OCI-LY7 (cell line): ENCODE data around the gene OCSTAMP. TPM values are rescaled to one million over a fixed set of nuclear protein-coding genes. Genes with fewer than 3 reads are reported as not detected.

ENCODE experiments used
- BruUV-seq: library from RNA; stranded (reverse); fragments of 400-500 nt; replicated peaks from 2 replicates; lab custom pipeline; 2021; lab: Mats Ljungman, UMichigan
- CTCF ChIA-PET: fragments of 300-600 bp; sonication (Branson Sonifier 250); formaldehyde crosslinking; loops from one replicate; lab custom pipeline; 2022; ENCODE audit warnings: antibody characterized with exemption; ENCODE audit not compliant: unreplicated experiment; lab: Charles Lee
- POLR2A ChIA-PET: fragments of 300-600 bp; sonication (Branson Sonifier 250); formaldehyde crosslinking; loops from one replicate; lab custom pipeline; 2022; ENCODE audit warnings: antibody characterized with exemption; lab: Charles Lee
- DNase-seq: peaks from one replicate; pipeline ENCODE4 v3.0.0-alpha.2; 2015; ENCODE audit warnings: low spot score
- H2AFZ ChIP-seq: fragments of 200-600 bp; sonication (generic), shearing (Covaris generic); 2 replicates; pipeline ENCODE4 v1.6.1; 2014; ENCODE audit warnings: mild to moderate bottlenecking, antibody characterized with exemption, low read length, moderate library complexity
- H3K27ac ChIP-seq: fragments of 200-600 bp; sonication (generic); 2 replicates; pipeline ENCODE4 v1.5.1; 2014; ENCODE audit warnings: mixed run types, low read depth, mild to moderate bottlenecking, moderate library complexity, low read length, inconsistent platforms; ENCODE audit not compliant: poor library complexity, severe bottlenecking
- H3K36me3 ChIP-seq: fragments of 200-600 bp; sonication (generic); 2 replicates; pipeline ENCODE4 v1.6.1; 2014; ENCODE audit warnings: mild to moderate bottlenecking, antibody characterized with exemption, low read length, moderate library complexity, mixed read lengths; ENCODE audit not compliant: insufficient read depth
- H3K4me1 ChIP-seq: fragments of 200-600 bp; sonication (generic); 2 replicates; pipeline ENCODE4 v1.5.1; 2014; ENCODE audit warnings: mild to moderate bottlenecking, low read length; ENCODE audit not compliant: insufficient read depth, poor library complexity, severe bottlenecking
- H3K4me2 ChIP-seq: fragments of 200-600 bp; sonication (generic); 2 replicates; pipeline ENCODE4 v1.6.1; 2014; ENCODE audit warnings: mild to moderate bottlenecking, low read length
- H3K4me3 ChIP-seq: fragments of 200-600 bp; sonication (generic); 2 replicates; pipeline ENCODE4 v1.5.1; 2014; ENCODE audit warnings: mild to moderate bottlenecking, low read depth, low read length; ENCODE audit not compliant: poor library complexity, severe bottlenecking
- H3K79me2 ChIP-seq: fragments of 200-600 bp; sonication (generic); 2 replicates; pipeline ENCODE4 v1.6.1; 2016; ENCODE audit warnings: low read depth, mild to moderate bottlenecking, low read length, moderate library complexity, mixed read lengths; ENCODE audit not compliant: insufficient read depth
- H3K9me2 ChIP-seq: fragments of 200-600 bp; sonication (generic); 2 replicates; pipeline ENCODE4 v1.6.1; 2016; ENCODE audit warnings: mild to moderate bottlenecking, low read length, mixed read lengths; ENCODE audit not compliant: insufficient read depth
- H3K9me3 ChIP-seq: fragments of 200-600 bp; sonication (generic); 2 replicates; pipeline ENCODE4 v1.6.1; 2014; ENCODE audit warnings: mild to moderate bottlenecking, mixed run types, low read length, mixed read lengths
- H4K20me1 ChIP-seq: fragments of 200-600 bp; sonication (generic); 2 replicates; pipeline ENCODE4 v1.6.1; 2014; ENCODE audit warnings: mild to moderate bottlenecking, antibody characterized with exemption, low read length, moderate library complexity, mixed read lengths; ENCODE audit not compliant: insufficient read depth
- CTCF ChIP-seq: fragments of 200-600 bp; sonication (generic); conservative IDR thresholded peaks from 2 replicates; pipeline ENCODE4 v1.5.1; 2014; ENCODE audit warnings: mild to moderate bottlenecking, antibody characterized with exemption, low read length, moderate library complexity, mixed read lengths
- EZH2phosphoT487 ChIP-seq: fragments of 200-600 bp; sonication (generic); IDR thresholded peaks from 2 replicates; pipeline ENCODE4 v1.6.1; 2018; ENCODE audit warnings: low read depth, borderline replicate concordance, mild to moderate bottlenecking, mixed run types, antibody characterized with exemption, low read length, moderate library complexity, mixed read lengths
- intact Hi-C: fragments of 100-400 bp; cut with micrococcal nuclease; formaldehyde crosslinking; loops from one replicate; pipeline ENCODE4 v1.10.0; 2022; ENCODE audit not compliant: unreplicated experiment
- total RNA-seq, 2 experiments: library from RNA; depleted of rRNA in 1 of 2; stranded (reverse); fragments of >200 nt in 1 of 2; shearing (Covaris generic) in 1 of 2; gene quantifications; 2 replicates each; pipeline ENCODE4 v1.2.3, GENCODE V29; 2014 to 2022

Gene OCSTAMP
- total RNA-seq, 2 experiments from 2014 or later, result not detected

- no peaks in the 10 kb centered on the region for H3K9me2 ChIP-seq
- no peaks in the 10 kb centered on the region for H4K20me1 ChIP-seq
- no TSS peak for BruUV-seq
- H2AFZ ChIP-seq, result no peak overlapping the region
- no peaks in the 10 kb centered on the region for H3K9me3 ChIP-seq
- intact Hi-C loops, result no loop called here
- no peak overlapping the region for H3K4me2 ChIP-seq
- ChIA-PET POLR2A (no interaction called here), CTCF (no interaction called here)
- H3K79me2 ChIP-seq, result no peaks in the 10 kb centered on the region
- H3K36me3 ChIP-seq, result no peaks in the 10 kb centered on the region
- H3K4me3 ChIP-seq, result no peak overlapping the region
- TF ChIP-seq EZH2phosphoT487, result no peak
- TF ChIP-seq CTCF, result no peak
- no peak overlapping the region for H3K27ac ChIP-seq
- DNase-seq, result no peak
- H3K4me1 ChIP-seq, result no peaks in the 10 kb centered on the region
These were observed 42.6 kb downstream of the OCSTAMP start for GRCh38 chr20:46507760-46508407.

DNA sequence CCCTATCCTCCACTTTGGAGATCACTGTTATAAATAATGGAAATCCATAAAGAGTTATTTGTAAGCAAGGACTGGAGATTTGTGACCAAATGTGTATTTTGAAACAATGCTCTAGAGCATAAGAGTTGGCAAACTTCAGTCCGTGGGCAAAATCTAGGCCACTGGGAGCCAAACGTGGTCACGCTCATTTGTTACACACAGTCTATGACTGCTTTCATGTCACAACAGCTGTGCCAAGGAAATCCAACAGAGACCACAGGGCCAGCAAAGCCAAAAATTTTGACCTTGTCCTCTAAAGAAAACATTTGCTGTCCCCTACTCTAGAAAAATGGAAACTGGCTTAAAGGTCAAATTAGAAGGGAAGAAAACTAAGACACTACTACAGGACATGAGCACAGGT lies 44.9 kb downstream of the OCSTAMP start:
- H3K4me2 ChIP-seq, result no peak overlapping the region
- no peaks in the 10 kb centered on the region for H3K36me3 ChIP-seq
- intact Hi-C loops, result no loop called here
- H3K27ac ChIP-seq, result no peak overlapping the region
- H3K79me2 ChIP-seq, result no peaks in the 10 kb centered on the region
- ChIA-PET POLR2A (no interaction called here), CTCF (no interaction called here)
- H3K4me1 ChIP-seq, result no peaks in the 10 kb centered on the region
- no peaks in the 10 kb centered on the region for H3K9me2 ChIP-seq
- no peak for DNase-seq
- no peaks in the 10 kb centered on the region for H4K20me1 ChIP-seq
- no peaks in the 10 kb centered on the region for H3K9me3 ChIP-seq
- no peak for TF ChIP-seq CTCF
- no peak for TF ChIP-seq EZH2phosphoT487
- H3K4me3 ChIP-seq, result no peak overlapping the region
- H2AFZ ChIP-seq, result no peak overlapping the region
- BruUV-seq, result no TSS peak

DNA sequence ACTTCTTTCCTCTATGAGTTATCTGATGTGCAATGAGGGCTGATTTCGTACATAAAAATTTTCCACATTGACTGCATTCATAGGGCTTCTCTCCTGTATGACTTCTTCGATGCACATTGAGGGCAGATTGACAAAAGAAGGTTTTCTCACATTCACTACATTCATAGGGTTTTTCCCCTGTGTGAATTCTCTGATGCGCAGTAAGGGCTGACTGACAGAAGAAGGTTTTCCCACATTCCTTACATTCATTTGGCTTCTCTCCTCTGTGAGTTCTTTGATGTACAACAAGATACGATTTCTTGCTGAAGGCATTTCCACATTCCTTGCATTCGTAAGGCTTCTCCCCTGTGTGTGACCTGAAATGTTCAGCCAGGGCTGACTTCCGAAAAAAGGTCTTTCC lies 48.5 kb downstream of the OCSTAMP start:
- DNase-seq, result no peak

More for the DNA sequence above, 48.5 kb downstream of the OCSTAMP start:
- Histone ChIP-seq H2AFZ (no peak overlapping the region), H3K36me3 (no peaks in the 10 kb centered on the region), H3K4me2 (no peak overlapping the region), H3K9me2 (no peaks in the 10 kb centered on the region), H3K79me2 (no peaks in the 10 kb centered on the region), H3K4me3 (no peak overlapping the region), H3K4me1 (no peaks in the 10 kb centered on the region), H3K9me3 (no peaks in the 10 kb centered on the region), H4K20me1 (no peaks in the 10 kb centered on the region), H3K27ac (no peak overlapping the region)
- TF ChIP-seq EZH2phosphoT487, result no peak
- no peak for TF ChIP-seq CTCF
- BruUV-seq, result no TSS peak
- ChIA-PET CTCF (no interaction called here), POLR2A (no interaction called here)
- intact Hi-C loops, result no loop called here
